ENCODE data around the gene METTL21C. TPM values are rescaled to one million over a fixed set of nuclear protein-coding genes. Genes with fewer than 3 reads are reported as not detected.

Gene METTL21C
- total RNA-seq, 2 donors from 2014 or later = not detected

GRCh38 chr13:102729560-102730270, 34.9 kb upstream of the METTL21C start:
- Histone ChIP-seq H3K9me3 (ENCODE audit: control insufficient read depth, low read length) (no peaks in the 10 kb centered on the region), H3K4me1 (ENCODE audit: control insufficient read depth, insufficient read depth, low read length) (no peaks in the 10 kb centered on the region), H3K4me3 (ENCODE audit: low read length) (no peak overlapping the region), H3K27ac (ENCODE audit: low read depth, low read length) (no peak overlapping the region), H3K36me3 (ENCODE audit: control insufficient read depth, insufficient read depth, low read length) (no peaks in the 10 kb centered on the region), H3K27me3 (ENCODE audit: control insufficient read depth, insufficient read depth, low read length, poor library complexity, severe bottlenecking) (peaks cover 28% of the 10 kb centered on the region), H3K9ac (ENCODE audit: extremely low read depth, low read length, poor library complexity, severe bottlenecking) (no peak overlapping the region)
- H3K4me3 Mint-ChIP-seq = no peak overlapping the region
- TF ChIP-seq CTCF (conservative IDR thresholded peaks at IDR 0.05) = no peak
- peaks cover 12% of the 10 kb centered on the region for H3K27me3 Mint-ChIP-seq (ENCODE audit: insufficient read depth)
- H3K9me3 Mint-ChIP-seq = peaks cover 2% of the 10 kb centered on the region
- no peaks in the 10 kb centered on the region for H3K36me3 Mint-ChIP-seq (ENCODE audit: low read depth)
- no peak for DNase-seq
- H3K27ac Mint-ChIP-seq = no peak overlapping the region
- no peaks in the 10 kb centered on the region for H3K4me1 Mint-ChIP-seq
- WGBS, 2 experiments (ENCODE audit: insufficient coverage in 1 of 2, insufficient read length in 1 of 2) = 91 to 93% methylated on average over 4 to 7 of the region's 8 CpGs

GRCh38 chr13:102726430-102726829, 31.6 kb upstream of the METTL21C start:
- no peaks in the 10 kb centered on the region for H3K4me1 Mint-ChIP-seq
- 82% methylated on average over 2 of the region's 2 CpGs; no CpG with 5 or more reads in 1 of the 2 experiments for WGBS, 2 experiments (ENCODE audit: insufficient coverage in 1 of 2, insufficient read length in 1 of 2)
- H3K27me3 ChIP-seq (ENCODE audit: control insufficient read depth, insufficient read depth, low read length, poor library complexity, severe bottlenecking) = peaks cover 8% of the 10 kb centered on the region

GRCh38 chr13:102724923-102725322, 30.1 kb upstream of the METTL21C start:
- no peak overlapping the region for H3K9ac ChIP-seq (ENCODE audit: extremely low read depth, low read length, poor library complexity, severe bottlenecking)
- H3K36me3 ChIP-seq (ENCODE audit: control insufficient read depth, insufficient read depth, low read length) = no peaks in the 10 kb centered on the region
- no peaks in the 10 kb centered on the region for H3K36me3 Mint-ChIP-seq (ENCODE audit: low read depth)
- DNase-seq = no peak
- peaks cover 2% of the 10 kb centered on the region for H3K27me3 Mint-ChIP-seq (ENCODE audit: insufficient read depth)
- no peaks in the 10 kb centered on the region for H3K9me3 ChIP-seq (ENCODE audit: control insufficient read depth, low read length)
- no peaks in the 10 kb centered on the region for H3K4me1 Mint-ChIP-seq
- no peaks in the 10 kb centered on the region for H3K4me1 ChIP-seq (ENCODE audit: control insufficient read depth, insufficient read depth, low read length)
- H3K4me3 Mint-ChIP-seq = no peak overlapping the region
- no peak overlapping the region for H3K4me3 ChIP-seq (ENCODE audit: low read length)
- 94 to 100% methylated on average over 4 to 6 of the region's 6 CpGs for WGBS, 2 experiments (ENCODE audit: insufficient coverage in 1 of 2, insufficient read length in 1 of 2)
- peaks cover 3% of the 10 kb centered on the region for H3K27me3 ChIP-seq (ENCODE audit: control insufficient read depth, insufficient read depth, low read length, poor library complexity, severe bottlenecking)
- no peak overlapping the region for H3K27ac Mint-ChIP-seq
- no peak for TF ChIP-seq CTCF (conservative IDR thresholded peaks at IDR 0.05)
- peaks cover 2% of the 10 kb centered on the region for H3K9me3 Mint-ChIP-seq
- no peak overlapping the region for H3K27ac ChIP-seq (ENCODE audit: low read depth, low read length)

More at GRCh38 chr13:102726430-102726829, 31.6 kb upstream of the METTL21C start:
- Mint-ChIP-seq H3K9me3 (peaks cover 2% of the 10 kb centered on the region), H3K4me3 (no peak overlapping the region), H3K27me3 (ENCODE audit: insufficient read depth) (peaks cover 3% of the 10 kb centered on the region), H3K27ac (no peak overlapping the region), H3K36me3 (ENCODE audit: low read depth) (no peaks in the 10 kb centered on the region)
- Histone ChIP-seq H3K36me3 (ENCODE audit: control insufficient read depth, insufficient read depth, low read length) (no peaks in the 10 kb centered on the region), H3K9me3 (ENCODE audit: control insufficient read depth, low read length) (no peaks in the 10 kb centered on the region), H3K27ac (ENCODE audit: low read depth, low read length) (no peak overlapping the region), H3K4me3 (ENCODE audit: low read length) (no peak overlapping the region), H3K9ac (ENCODE audit: extremely low read depth, low read length, poor library complexity, severe bottlenecking) (no peak overlapping the region), H3K4me1 (ENCODE audit: control insufficient read depth, insufficient read depth, low read length) (no peaks in the 10 kb centered on the region)
- TF ChIP-seq CTCF (conservative IDR thresholded peaks at IDR 0.05) = no peak
- DNase-seq = no peak

All from endodermal cell (in vitro differentiated cells).